Measurements from ENCODE around the gene SCRN2. TPM values are rescaled to one million over a fixed set of nuclear protein-coding genes. Genes with fewer than 3 reads are reported as not detected.

SCRN2 gene
- total and polyA plus RNA-seq, 2 of the 13 experiments (the other 11 are each of a cell fraction or from before 2014, with no cell fraction given) = 21.7 to 29.5 TPM

- TF ChIP-seq GRHL1 (CRISPR knock-in tag; conservative IDR thresholded peaks at IDR 0.05) (no peak), ZNF232 (CRISPR knock-in tag; IDR thresholded peaks at IDR 0.05; ENCODE audit: borderline replicate concordance) (peak; percentile 29; the same call in 1 of the 2 replicates), ZFP90 (CRISPR knock-in tag; IDR thresholded peaks at IDR 0.05; ENCODE audit: borderline replicate concordance) (peak; percentile 45; the same call in 1 of the 2 replicates), ZNF746 (CRISPR knock-in tag; IDR thresholded peaks at IDR 0.05) (peak; percentile 21), ZNF761 (CRISPR knock-in tag; conservative IDR thresholded peaks at IDR 0.05) (peak; percentile 68; the same call in 1 of the 2 replicates), FOSL2 (CRISPR knock-in tag; IDR thresholded peaks at IDR 0.05) (no peak; the same call in 1 of the 2 replicates), SNAPC2 (CRISPR knock-in tag; IDR thresholded peaks at IDR 0.05) (0 out of 2 replicates have a peak, but pooled peaks have one; percentile 18), ASH2L (IDR thresholded peaks at IDR 0.05; ENCODE audit: insufficient read length, low read depth, low read length) (peak; percentile 57), GABPB1 (CRISPR knock-in tag; IDR thresholded peaks at IDR 0.05) (peak; percentile 94), SOX6 (IDR thresholded peaks at IDR 0.05) (no peak), SOX6 (CRISPR knock-in tag; IDR thresholded peaks at IDR 0.05) (peak; percentile 65), ZNF143 (CRISPR knock-in tag; IDR thresholded peaks at IDR 0.05) (peak; percentile 57), HMGXB4 (CRISPR knock-in tag; IDR thresholded peaks at IDR 0.05; ENCODE audit: borderline replicate concordance in 1 of 2, low read depth in 1 of 2) (peak; percentile 97 to 98), ATF7-NPFF (CRISPR knock-in tag; IDR thresholded peaks at IDR 0.05; ENCODE audit: low read depth) (peak; percentile 29; the same call in 1 of the 2 replicates), RFXAP (CRISPR knock-in tag; IDR thresholded peaks at IDR 0.05; ENCODE audit: borderline replicate concordance) (peak; percentile 53; the same call in 1 of the 2 replicates), NRL (CRISPR knock-in tag; IDR thresholded peaks at IDR 0.05; ENCODE audit: borderline replicate concordance) (peak; percentile 46; the same call in 1 of the 2 replicates), ZNF713 (CRISPR knock-in tag; IDR thresholded peaks at IDR 0.05) (0 out of 2 replicates have a peak, but pooled peaks have one; percentile 28), SP5 (CRISPR knock-in tag; IDR thresholded peaks at IDR 0.05; ENCODE audit: borderline replicate concordance, low read depth) (peak; percentile 86; the same call in 1 of the 2 replicates), SRSF4 (IDR thresholded peaks at IDR 0.05; ENCODE audit: low read depth, low read length, poor library complexity, severe bottlenecking) (no peak), AHR (CRISPR knock-in tag; IDR thresholded peaks at IDR 0.05) (peak; percentile 58; the same call in 1 of the 2 replicates), ZBTB7B (CRISPR knock-in tag; IDR thresholded peaks at IDR 0.05) (peak; percentile 95)
- TF ChIP-seq, protein P1, sequence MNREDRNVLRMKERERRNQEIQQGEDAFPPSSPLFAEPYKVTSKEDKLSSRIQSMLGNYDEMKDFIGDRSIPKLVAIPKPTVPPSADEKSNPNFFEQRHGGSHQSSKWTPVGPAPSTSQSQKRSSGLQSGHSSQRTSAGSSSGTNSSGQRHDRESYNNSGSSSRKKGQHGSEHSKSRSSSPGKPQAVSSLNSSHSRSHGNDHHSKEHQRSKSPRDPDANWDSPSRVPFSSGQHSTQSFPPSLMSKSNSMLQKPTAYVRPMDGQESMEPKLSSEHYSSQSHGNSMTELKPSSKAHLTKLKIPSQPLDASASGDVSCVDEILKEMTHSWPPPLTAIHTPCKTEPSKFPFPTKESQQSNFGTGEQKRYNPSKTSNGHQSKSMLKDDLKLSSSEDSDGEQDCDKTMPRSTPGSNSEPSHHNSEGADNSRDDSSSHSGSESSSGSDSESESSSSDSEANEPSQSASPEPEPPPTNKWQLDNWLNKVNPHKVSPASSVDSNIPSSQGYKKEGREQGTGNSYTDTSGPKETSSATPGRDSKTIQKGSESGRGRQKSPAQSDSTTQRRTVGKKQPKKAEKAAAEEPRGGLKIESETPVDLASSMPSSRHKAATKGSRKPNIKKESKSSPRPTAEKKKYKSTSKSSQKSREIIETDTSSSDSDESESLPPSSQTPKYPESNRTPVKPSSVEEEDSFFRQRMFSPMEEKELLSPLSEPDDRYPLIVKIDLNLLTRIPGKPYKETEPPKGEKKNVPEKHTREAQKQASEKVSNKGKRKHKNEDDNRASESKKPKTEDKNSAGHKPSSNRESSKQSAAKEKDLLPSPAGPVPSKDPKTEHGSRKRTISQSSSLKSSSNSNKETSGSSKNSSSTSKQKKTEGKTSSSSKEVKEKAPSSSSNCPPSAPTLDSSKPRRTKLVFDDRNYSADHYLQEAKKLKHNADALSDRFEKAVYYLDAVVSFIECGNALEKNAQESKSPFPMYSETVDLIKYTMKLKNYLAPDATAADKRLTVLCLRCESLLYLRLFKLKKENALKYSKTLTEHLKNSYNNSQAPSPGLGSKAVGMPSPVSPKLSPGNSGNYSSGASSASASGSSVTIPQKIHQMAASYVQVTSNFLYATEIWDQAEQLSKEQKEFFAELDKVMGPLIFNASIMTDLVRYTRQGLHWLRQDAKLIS (CRISPR knock-in tag; IDR thresholded peaks at IDR 0.05) = 0 out of 2 replicates have a peak, but pooled peaks have one; percentile 24
Measured at GRCh38 chr17:47840742-47841487, at the start of gene SCRN2 (continued).

Data from HepG2 (cell line).